ENCODE results near the gene CHST3.
"Not testable (repeated sequence)": the region's sequence is repeated elsewhere in the genome, so short reads cannot be mapped to it uniquely, and the experiment has no call there.

The CHST3 gene

GRCh38 chr10:71950683-71951082, 13.5 kb upstream of the CHST3 start:
- DNase-seq, result no peak

GRCh38 chr10:71952745-71953144, 11.4 kb upstream of the CHST3 start:
- no peak for DNase-seq

DNA sequence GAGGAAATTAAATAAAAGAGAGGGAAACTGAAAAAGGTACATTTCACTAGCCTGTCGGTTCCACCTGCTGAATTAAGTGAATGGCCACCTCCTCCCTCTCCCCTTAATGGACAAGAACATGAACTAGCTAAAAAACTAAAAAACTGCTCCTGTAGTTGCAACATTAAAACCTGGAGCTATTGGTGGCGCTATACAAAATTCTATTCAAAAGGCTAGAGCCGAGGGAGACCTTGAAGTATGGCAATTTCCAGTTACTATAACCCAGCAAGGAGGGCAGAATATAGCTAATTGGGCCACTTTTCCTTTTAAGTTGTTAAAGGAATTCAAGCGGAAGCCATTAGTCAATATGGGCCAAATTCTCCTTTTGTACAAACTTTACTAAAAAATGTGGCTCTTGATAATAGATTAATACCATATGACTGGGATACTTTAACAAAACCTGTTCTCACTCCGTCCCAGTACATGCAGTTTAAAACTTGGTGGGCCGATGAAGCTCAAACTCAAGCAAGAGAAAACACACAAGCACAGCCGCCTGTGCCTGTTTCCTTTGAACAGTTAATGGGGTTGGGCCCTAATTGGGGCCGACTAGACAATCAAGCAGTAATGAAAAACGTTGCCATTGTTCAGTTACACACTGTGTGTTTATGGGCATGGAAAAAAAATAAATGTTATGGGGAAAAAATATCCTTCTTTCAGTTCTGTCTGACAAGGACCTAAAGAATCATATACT, 6.5 kb upstream of the CHST3 start:
- no peak for DNase-seq

- DNase-seq, result no peak
Measured at GRCh38 chr10:71959526-71959925, 4.7 kb upstream of the CHST3 start.

GRCh38 chr10:71961831-71962230, 2.4 kb upstream of the CHST3 start:
- DNase-seq, result no peak

DNA sequence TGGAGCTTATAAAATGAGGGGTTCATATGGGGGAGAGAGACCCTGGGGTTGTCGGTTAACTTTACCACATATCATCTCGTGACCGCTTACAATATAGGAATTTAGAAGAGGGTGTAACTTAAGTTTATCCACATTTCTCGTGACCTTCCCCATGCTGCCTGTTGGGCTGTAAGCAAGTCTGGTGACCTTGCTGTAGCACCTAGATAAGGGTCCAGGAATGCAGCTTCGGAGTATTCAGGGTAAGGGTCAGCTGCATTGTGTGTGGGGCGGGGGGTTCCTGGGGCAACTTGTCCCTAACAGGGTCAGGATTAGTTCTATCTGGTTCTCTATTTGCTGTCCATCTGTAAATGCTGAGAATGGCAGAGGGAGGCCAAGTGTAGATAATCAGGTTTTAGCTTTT, 1.3 kb upstream of the CHST3 start:
- DNase-seq, result no peak

DNA sequence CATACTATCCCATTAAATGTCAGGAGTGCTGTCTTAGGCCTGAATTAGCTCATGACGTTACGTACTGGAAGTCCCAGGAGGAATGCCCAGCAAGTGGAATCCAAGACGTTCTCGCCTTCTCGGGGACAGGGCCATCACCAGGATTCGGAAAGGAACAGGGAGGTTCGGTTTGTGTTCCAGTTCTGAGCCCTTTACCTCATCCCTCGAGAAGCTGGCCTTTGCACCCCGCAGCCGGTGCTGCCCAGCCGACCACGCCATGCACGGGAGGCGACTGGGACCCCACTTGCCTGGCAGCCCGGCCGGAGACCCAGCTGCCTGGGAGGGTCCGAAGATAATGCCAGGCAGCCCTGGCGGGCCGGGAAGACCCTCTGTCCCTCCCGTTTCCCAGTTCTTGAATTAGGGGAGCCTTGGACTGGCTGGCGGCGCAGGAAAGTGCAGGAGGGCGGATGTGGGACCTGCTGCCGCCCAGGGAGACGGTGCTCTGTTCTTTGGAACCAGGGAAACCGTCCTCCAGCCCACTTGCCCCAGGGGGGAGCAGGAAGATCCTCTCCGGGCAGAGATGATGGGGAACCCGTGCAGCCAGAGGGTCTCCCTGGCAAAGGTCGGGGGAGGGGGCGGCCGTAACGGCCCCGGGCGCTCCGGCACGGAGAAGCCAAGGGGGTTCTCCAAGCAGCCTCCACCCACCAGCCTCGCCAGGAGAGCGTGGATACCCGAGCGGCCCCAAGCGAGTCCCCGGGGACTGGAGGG, 671 bp upstream of the CHST3 start:
- DNase-seq, result no peak

GRCh38 chr10:71964743-71965515, 734 bp downstream of the CHST3 start:
- DNase-seq, result no peak

- no peak for DNase-seq
Measured at GRCh38 chr10:71965623-71966022, 1.4 kb downstream of the CHST3 start.

DNA sequence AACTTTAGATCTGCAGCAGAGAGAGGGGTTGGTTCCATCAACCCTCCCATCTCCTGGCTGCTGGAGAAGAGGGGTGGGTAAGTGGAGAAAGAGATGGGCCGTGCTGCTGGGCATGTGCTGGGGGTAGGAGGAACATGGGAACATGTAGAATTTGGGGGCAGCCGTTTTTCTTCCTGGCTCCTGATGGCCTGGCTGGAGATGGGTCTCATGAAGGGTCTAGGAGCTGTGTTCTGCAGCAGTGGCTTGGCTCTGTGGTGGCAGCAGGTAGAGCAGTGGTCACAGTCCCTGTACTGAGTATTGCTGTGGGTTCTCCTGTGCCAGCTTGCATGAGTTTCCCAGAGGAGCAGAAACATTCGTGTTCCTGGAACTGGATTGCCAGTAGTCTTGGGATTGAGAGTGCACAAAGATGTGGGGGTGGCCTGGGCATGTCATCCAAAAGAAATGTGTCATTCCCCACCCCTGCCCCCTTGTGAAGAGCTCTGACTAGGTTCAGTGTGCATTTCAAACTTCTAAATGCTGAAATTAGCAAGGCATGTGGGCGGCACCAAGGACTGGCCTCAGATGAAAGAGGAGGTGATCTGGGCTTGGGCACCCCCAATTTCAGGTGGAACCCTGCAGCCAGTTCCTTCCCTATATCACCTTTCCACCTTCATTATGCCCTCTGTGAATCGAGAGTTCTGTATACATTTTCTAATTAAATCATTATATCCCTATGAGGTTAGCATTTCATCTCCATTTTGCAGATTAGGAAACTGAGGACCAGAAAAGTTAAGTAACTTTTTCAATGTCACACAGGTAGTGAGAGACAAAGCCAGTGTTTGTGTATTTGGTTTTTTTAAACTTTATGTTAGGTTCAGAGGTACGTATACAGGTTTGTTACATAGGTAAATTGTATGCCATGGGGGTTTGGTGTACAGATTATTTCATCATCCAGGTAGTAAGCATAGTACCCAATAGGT, 2.1 kb downstream of the CHST3 start:
- no peak for DNase-seq

DNA sequence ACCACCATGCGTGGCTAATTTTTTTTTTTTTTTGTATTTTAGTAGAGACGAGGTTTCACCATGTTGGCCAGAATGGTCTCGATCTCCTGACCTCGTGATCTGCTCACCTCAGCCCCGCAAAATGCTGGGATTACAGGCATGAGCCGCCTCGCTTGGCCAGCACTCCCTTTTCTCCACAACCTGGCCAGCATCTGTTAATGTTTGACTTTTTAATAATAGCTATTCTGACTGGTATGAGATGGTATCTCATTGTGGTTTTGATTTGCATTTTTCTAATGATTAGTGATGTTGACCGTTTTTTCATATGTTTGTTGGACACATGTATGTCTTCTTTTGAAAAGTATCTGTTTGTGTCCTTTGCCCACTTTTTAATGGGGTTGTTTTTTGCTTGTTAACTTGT, 3.8 kb downstream of the CHST3 start:
- DNase-seq, result not testable (repeated sequence)

DNA sequence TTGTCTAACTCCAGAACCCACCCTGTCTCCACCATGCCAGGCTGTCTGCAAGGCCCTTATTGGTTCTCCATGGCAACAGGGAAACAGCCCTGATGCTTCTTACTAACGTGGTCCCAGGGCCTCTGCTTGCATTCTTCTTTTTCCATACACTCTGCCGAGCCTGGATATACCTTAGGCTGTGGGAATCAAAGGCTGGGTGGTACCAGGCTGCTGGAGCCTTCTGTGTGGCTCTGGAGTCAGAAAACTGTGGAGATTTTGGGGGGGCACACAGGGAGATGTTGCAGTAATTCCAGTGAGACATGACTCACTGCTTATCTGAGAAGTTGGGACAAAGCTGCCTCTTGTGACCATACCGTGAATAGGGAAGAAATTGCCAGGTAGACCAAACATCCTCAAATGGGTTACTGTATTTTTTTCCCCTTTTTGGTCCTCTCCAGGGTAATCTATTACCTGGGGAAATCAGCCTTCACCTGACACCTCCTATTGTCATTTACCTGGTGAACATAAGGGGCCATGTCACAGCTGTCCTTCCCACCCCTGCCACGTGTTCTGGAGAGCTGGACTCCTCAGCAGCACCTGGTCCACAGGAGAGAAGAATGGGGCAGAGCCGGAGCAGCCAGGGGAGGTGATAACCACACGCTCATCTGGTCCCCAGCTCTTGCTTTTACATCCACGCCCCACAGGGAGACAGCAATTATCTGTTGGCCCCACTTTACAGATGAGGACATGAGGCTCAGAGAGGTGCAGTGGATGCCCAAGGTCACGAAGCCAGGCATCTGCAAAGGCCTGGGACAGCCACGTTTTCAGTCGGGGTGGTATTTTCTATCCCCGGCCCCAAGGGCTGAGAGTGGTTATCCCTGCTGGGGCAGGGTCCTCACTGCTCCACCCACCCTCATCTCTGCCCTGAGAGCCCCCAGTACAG, 4.6 kb downstream of the CHST3 start:
- DNase-seq, result no peak

DNA sequence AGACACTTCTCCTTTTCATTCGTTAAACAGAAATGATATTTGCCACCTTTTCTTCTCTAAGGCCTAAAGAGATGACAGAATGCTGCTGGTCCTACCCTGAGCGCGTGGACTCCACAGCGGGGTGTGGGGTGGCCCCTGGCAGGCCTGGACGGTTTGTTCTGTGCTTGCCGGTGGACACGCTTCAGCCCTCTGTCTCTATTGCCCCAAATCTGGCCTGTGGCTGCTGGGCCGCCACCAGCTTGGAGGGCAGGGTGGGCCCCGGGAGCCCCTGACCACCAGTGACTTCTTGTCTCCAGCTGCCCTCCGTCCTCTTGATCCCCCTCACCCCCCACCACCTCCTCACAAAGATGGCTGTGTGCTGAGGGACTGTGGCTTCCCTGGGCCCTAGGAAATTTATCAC, 5.7 kb downstream of the CHST3 start:
- no peak for DNase-seq

- DNase-seq, result no peak
Measured at GRCh38 chr10:71970331-71970730, 6.1 kb downstream of the CHST3 start.

GRCh38 chr10:71970869-71971268, 6.7 kb downstream of the CHST3 start:
- DNase-seq, result no peak

DNA sequence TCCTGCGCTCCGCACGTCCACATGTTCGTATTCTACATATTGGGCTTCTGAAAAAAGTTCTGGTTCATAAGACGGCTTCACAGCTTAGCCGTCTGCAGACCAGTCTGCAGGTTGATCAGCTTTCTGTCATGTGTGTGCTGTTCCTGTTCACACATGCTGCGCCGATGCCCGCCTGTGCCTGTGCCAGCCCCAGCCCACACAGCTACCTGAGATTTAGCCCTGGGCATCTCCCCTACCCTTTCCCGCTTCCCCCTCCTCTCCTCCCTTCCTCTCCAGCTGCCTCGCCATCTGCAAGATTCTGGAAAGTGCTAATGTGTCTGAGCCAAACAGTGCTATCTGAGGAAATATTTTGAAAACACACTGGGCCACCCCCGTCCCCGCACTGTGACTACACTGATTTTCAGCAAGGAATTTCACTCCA, 7.1 kb downstream of the CHST3 start:
- no peak for DNase-seq

DNA sequence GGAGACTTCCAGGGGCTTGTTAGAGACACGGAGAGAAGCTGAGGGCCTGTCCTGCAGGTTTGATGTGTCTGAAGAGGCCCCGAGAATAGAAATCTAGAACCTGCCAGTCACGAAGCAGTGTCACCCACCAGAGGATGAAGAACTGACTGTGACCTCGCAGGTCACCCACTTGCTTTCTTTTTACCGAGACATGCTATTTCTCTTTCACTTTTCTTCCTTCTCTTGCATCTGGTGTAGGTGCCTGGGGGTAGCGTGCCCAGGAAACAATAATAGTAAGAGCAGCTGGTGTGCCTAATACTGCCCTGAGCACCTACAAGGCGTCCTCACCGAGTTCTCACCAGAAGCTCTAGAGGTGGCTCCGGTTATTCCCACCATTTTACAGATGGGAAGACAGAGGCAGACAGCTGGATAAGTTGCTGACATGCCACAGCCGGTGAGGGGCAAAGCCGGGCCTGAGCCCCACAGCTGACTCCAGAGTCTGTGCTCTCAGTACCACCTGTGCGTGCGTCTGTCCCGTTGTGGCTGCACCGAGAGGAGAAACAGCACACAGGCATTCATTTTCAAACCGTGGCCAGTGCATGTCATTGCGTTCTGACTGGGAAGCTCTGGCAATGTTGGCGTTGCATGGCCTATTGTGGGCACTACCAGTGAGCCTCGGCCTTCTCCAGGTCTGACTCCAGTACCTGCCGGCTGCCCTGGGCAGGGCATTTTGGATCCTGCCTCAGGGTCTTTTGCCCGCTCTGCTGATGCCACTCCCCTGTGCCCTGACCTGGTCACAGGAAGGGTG, 7.8 kb downstream of the CHST3 start:
- no peak for DNase-seq

DNA sequence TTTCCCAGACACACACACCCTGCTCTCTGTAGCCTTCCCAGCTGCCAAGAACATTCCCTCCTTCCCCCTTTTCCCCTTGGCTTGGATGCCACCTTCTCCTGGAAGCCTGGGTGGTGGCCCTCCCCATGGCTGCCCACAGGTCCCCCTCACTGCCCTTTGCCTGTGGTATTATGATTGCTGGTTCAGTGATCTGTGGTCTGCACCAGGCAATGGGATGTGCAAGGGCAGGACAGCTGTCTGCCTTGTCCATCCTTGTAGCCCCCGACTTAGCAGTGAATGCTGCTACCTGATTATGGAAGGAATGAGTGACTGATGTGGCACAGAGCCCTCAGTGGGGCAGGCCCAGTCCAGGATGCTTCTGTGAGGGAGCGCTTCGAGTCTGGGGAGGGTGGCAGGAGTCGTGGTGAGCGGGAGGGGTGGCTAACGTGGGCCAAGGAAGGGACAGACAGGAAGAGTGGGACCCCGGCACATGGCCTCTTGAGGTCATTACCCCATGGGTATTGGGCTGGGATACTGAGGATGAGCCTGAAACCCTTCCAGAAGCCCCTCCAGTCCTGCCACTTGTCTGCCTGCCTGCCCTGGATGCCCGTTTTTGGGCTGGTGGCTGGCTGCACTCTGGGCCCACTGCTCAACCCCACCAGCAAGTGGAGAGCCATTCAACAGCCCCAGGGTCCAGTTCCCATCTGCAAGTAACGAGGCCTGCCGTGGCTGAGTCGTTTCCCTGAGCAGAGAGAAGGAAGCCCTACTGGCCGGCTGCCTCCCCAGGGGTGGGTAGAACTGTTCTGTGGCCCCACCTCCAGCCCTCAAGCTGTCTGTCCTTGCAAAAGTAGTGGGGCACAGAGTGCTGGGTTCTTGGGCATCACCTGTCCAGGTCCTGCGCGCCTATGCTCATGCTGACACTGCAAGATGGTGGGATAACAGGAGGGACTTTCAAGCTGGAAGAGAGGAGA, 8.8 kb downstream of the CHST3 start:
- DNase-seq, result no peak

- no peak for DNase-seq
Measured at GRCh38 chr10:71973777-71974488, 9.7 kb downstream of the CHST3 start.

Measured in DMS79 (cell line).